Osteocyte (in vitro differentiated cells): ENCODE data around the gene PTGS2. TPM values are rescaled to one million over a fixed set of nuclear protein-coding genes. Genes with fewer than 3 reads are reported as not detected.

Experiments used
- DNase-seq: peaks from one replicate; pipeline ENCODE4 v3.0.0; 2021; ENCODE audit warnings: mixed read lengths; ENCODE audit not compliant: unreplicated experiment; ENCODE audit errors: extremely low spot score
- H3K27ac Mint-ChIP-seq: one replicate; pipeline ENCODE4 v1.8.0; 2021; ENCODE audit warnings: mild to moderate bottlenecking, mixed read lengths; ENCODE audit not compliant: unreplicated experiment
- H3K27me3 Mint-ChIP-seq: one replicate; pipeline ENCODE4 v1.8.0; 2021; ENCODE audit warnings: mixed read lengths; ENCODE audit not compliant: unreplicated experiment
- H3K36me3 Mint-ChIP-seq: one replicate; pipeline ENCODE4 v1.8.0; 2021; ENCODE audit warnings: mixed read lengths; ENCODE audit not compliant: unreplicated experiment
- H3K4me1 Mint-ChIP-seq: one replicate; pipeline ENCODE4 v1.8.0; 2021; ENCODE audit warnings: mixed read lengths; ENCODE audit not compliant: unreplicated experiment
- H3K4me3 Mint-ChIP-seq: one replicate; pipeline ENCODE4 v1.8.0; 2021; ENCODE audit warnings: mild to moderate bottlenecking, moderate library complexity, mixed read lengths; ENCODE audit not compliant: unreplicated experiment
- H3K9me3 Mint-ChIP-seq: one replicate; pipeline ENCODE4 v1.8.0; 2021; ENCODE audit warnings: mixed read lengths; ENCODE audit not compliant: unreplicated experiment
- total RNA-seq: library from RNA; stranded (reverse); gene quantifications from 2 replicates; pipeline ENCODE4 v1.2.1, GENCODE V29; 2021
- TF ChIP-seq, protein P1 (sequence below): fragments of 200-600 bp; sonication (generic); IDR thresholded peaks from 2 replicates; pipeline ENCODE4 v1.5.0; 2021; ENCODE audit warnings: antibody characterized with exemption, mild to moderate bottlenecking, moderate library complexity

The PTGS2 gene
- total RNA-seq, 1 donor from 2014 or later = 4.3 TPM

DNA sequence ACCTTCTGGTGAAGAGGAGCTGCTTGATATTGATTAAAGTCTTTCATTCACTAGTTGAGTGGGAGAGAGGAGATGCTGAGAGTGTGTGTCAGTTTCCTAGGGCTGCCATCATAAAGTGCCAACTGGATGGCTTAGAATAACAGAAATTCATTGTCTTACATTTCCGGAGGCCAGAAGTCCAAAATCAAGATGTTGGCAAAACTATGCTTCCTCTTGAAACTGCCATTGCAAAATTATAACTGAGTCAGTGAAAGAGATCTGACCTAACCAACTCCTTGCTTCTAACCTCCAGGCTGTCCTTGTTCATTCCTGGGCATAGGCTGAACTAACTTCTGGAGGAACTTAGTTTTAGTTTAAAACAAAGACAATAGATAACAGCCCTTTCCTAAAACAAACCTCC is 47.1 kb downstream of the PTGS2 start:
- no peak for DNase-seq
- H3K36me3 Mint-ChIP-seq = no peaks in the 10 kb centered on the region
- no peak overlapping the region for H3K27ac Mint-ChIP-seq
- peaks cover 6% of the 10 kb centered on the region for H3K4me1 Mint-ChIP-seq
- H3K27me3 Mint-ChIP-seq = no peaks in the 10 kb centered on the region
- TF ChIP-seq, protein P1, sequence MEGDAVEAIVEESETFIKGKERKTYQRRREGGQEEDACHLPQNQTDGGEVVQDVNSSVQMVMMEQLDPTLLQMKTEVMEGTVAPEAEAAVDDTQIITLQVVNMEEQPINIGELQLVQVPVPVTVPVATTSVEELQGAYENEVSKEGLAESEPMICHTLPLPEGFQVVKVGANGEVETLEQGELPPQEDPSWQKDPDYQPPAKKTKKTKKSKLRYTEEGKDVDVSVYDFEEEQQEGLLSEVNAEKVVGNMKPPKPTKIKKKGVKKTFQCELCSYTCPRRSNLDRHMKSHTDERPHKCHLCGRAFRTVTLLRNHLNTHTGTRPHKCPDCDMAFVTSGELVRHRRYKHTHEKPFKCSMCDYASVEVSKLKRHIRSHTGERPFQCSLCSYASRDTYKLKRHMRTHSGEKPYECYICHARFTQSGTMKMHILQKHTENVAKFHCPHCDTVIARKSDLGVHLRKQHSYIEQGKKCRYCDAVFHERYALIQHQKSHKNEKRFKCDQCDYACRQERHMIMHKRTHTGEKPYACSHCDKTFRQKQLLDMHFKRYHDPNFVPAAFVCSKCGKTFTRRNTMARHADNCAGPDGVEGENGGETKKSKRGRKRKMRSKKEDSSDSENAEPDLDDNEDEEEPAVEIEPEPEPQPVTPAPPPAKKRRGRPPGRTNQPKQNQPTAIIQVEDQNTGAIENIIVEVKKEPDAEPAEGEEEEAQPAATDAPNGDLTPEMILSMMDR = no peak
- no peak overlapping the region for H3K4me3 Mint-ChIP-seq
- H3K9me3 Mint-ChIP-seq = no peaks in the 10 kb centered on the region

DNA sequence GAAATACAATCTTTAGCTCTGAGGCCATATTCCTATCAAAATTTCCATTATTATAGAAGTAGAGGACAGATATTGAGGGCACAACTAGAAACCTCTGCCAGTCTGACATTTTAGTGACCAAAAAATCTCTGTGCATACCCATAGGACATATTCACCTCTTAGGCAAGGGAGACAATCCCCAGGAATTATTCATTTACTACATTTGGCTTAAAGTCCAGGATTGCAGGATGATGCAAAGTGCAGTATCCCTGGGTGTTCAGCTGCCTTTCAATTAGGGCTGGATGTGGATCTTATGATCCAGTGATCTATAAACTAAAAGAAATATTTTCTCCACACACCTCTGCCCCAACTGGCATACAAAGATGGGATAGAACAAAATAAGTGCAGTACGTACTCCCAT is 50.9 kb downstream of the PTGS2 start:
- Mint-ChIP-seq H3K4me3 (no peak overlapping the region), H3K9me3 (no peaks in the 10 kb centered on the region), H3K27ac (no peak overlapping the region), H3K27me3 (no peaks in the 10 kb centered on the region), H3K36me3 (no peaks in the 10 kb centered on the region), H3K4me1 (no peaks in the 10 kb centered on the region)
- TF ChIP-seq, protein P1 = no peak
- DNase-seq = no peak

DNA sequence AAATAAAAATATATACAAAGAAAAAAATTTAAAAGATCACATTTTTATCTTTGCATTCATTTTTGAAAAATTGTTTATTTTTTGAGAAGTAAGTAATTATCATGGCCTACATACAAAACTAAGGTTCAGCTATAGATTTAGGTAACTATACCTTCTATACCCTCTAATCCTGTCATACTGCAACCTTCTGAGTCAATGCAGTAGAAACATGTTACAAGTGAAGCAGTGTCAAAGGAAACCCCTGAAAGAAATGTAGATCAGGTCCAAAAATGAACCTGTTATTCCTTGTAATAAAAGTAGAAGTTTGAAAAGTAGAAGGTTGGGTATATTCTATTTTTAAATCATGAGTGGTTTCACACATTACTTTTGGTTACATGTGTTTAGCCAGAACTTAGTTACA is 51.3 kb downstream of the PTGS2 start:
- H3K27me3 Mint-ChIP-seq = no peaks in the 10 kb centered on the region
- H3K4me1 Mint-ChIP-seq = no peaks in the 10 kb centered on the region
- TF ChIP-seq, protein P1 = no peak
- no peak for DNase-seq
- H3K9me3 Mint-ChIP-seq = no peaks in the 10 kb centered on the region
- no peaks in the 10 kb centered on the region for H3K36me3 Mint-ChIP-seq
- H3K27ac Mint-ChIP-seq = no peak overlapping the region
- H3K4me3 Mint-ChIP-seq = no peak overlapping the region

DNA sequence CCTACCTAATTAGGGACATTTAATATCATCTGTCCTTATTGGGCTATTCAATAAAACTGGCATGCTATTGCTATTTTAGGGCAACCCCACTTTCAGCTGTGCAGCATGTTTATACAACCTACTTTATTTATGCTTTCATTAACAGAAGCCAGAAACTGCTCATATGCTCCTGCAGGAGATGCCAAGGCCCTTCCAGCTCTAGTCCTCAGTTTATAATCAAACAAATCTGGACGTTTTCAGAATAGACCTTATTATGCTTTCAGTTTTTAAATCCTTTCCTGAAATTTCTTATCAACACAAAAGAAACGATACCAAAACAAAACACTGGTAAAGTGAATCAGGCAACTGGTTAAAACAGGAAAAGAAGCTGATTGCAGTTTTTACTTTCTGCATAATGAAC is 53.2 kb downstream of the PTGS2 start:
- H3K4me1 Mint-ChIP-seq = no peaks in the 10 kb centered on the region
- TF ChIP-seq, protein P1 = no peak
- no peaks in the 10 kb centered on the region for H3K36me3 Mint-ChIP-seq
- H3K9me3 Mint-ChIP-seq = no peaks in the 10 kb centered on the region
- no peaks in the 10 kb centered on the region for H3K27me3 Mint-ChIP-seq
- no peak overlapping the region for H3K4me3 Mint-ChIP-seq
- DNase-seq = no peak
- no peak overlapping the region for H3K27ac Mint-ChIP-seq

DNA sequence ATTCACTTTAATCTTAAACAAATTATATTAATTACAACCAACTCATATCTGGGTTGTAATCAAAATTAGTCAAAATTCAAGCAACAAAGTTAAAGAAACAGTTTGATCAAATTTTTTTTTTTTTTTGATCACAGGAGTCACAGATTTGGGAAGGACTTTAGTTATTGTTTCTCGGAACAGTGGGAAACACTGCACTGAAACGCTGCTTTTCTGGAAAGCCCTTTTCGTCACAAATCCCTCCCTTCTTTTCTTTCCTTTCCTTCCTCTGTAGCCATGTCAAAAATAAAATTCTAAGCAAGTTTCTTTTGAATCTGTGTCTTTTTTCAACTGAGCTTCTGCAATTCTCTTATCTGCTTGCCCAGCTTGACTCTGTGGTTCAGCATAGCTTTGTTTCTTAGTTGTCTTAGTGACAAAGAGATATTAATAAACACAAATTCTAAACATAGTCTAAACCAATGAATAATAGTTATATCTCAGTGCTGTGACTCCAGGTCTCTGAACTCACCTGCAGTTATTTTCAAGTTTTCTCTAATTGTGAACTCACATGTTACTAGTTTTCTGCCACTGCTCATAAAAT is 53.8 kb downstream of the PTGS2 start:
- no peak overlapping the region for H3K27ac Mint-ChIP-seq
- H3K9me3 Mint-ChIP-seq = no peaks in the 10 kb centered on the region
- H3K4me3 Mint-ChIP-seq = no peak overlapping the region
- TF ChIP-seq, protein P1 = no peak
- no peaks in the 10 kb centered on the region for H3K27me3 Mint-ChIP-seq
- no peaks in the 10 kb centered on the region for H3K4me1 Mint-ChIP-seq
- no peaks in the 10 kb centered on the region for H3K36me3 Mint-ChIP-seq
- no peak for DNase-seq
